EL (cell line): Measurements from ENCODE around the gene ATP8A2.
"Not testable (repeated sequence)": the region's sequence is repeated elsewhere in the genome, so short reads cannot be mapped to it uniquely, and the experiment has no call there.

Experiments used
- DNase-seq: peaks from one replicate; pipeline ENCODE4 v3.0.0-alpha.2; 2016

The ATP8A2 gene

GRCh38 chr13:25774056-25774455, 402.3 kb downstream of the ATP8A2 start:
- DNase-seq: not testable (repeated sequence)

DNA sequence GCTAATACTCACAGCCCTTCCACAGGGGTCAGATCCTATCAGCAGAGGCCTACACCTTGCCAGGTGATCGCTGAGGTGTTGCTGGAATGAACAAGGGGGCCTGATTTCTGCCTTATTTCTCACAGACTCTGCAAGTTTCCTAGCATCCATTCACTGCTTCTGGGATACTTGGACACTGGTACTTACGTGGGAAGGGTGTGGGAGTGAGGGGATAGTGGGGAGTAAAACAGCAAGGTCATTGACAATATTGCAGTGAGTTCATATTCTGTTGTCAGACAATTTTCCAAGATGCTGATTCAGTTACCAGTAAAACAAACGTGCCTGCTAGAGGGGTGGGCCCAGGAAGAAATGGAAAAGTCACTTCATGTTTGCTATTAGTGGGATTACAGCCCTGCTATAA, 403.5 kb downstream of the ATP8A2 start:
- DNase-seq: no peak

DNA sequence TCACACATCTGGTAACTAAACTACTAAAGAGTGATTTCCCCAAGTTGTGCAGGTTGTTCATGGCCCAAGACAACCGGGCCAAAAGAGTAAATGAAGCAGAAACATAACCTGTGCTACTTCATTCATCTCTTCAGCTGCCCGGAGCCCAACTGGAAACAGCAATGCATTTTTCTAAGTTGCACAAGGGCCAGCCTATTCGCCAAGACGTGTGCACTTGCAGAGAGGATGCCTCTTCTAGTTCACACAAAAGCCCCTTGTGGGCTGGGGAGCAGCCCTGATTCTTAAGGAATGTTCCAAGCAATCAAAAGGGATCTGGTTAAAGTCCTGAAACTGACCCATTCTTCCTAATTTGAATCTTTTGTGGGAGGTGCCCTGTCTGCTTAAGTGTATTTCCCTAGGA, 404.2 kb downstream of the ATP8A2 start:
- DNase-seq: no peak

DNA sequence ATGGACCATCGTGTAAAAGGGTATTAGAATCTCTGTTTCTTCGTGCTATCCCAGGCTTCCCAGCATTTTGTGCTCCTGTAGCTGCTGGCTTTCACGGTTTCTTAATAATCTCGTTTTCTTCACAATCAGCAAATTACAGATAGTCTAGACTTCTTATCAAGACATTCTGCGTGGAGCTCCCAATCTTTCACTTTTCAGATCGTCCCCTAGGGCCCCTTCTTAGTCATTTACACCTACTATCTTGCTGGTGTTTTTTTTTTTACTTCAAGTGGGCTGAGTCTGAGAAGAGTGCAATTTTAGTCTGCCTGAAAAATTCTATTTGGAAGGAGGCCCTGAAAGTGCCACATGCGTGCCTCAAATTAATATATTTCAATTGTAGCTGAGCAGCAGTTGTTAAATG, 404.9 kb downstream of the ATP8A2 start:
- no peak for DNase-seq

GRCh38 chr13:25777509-25777908, 405.7 kb downstream of the ATP8A2 start:
- no peak for DNase-seq

GRCh38 chr13:25778365-25778764, 406.6 kb downstream of the ATP8A2 start:
- no peak for DNase-seq

GRCh38 chr13:25778808-25779305, 407.1 kb downstream of the ATP8A2 start:
- DNase-seq: no peak

- no peak for DNase-seq
These were observed 411.3 kb downstream of the ATP8A2 start for GRCh38 chr13:25783076-25783475.

- no peak for DNase-seq
These were observed 411.8 kb downstream of the ATP8A2 start for GRCh38 chr13:25783601-25784024.

DNA sequence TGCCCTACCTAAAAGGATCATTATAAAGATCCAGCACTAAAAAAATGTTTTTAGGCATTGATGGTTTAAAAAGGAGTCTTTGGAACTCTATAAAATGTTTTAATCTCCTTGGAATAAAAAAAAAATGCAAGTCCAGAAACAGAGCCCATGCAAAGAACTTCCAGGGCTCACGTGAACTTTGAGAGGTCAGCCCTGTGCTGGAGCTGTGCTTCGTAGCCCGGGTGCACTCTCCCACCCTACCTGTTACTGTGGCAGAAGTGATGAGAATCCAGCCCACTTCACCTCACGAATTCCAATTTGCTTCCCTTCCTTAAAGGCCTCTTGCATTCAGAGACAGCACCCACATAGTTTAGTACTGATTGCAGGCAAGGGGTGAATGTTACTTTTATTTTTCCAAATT, 412.3 kb downstream of the ATP8A2 start:
- no peak for DNase-seq

DNA sequence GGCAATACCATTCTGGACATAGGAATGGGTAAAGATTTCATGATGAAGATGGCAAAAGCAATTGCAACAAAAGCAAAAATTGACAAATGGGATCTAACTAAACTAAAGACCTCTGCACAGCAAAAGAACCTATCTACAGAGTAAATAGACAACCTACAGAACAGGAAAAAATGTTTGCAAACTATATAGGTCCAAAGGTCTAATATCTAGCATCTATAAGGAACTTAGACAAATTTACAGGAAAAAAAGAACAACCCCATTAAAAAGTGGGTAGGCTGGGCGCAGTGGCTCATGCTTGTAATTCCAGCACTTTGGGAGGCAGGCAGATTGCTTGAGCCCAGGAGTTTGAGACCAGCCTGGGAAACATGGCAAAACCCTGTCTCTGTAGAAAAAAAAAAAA, 418.4 kb downstream of the ATP8A2 start:
- not testable (repeated sequence) for DNase-seq

GRCh38 chr13:25795277-25795676, 423.5 kb downstream of the ATP8A2 start:
- DNase-seq: no peak

GRCh38 chr13:25796474-25796873, 424.7 kb downstream of the ATP8A2 start:
- no peak for DNase-seq

- DNase-seq: no peak
These were observed 427.2 kb downstream of the ATP8A2 start for GRCh38 chr13:25798998-25799397.

DNA sequence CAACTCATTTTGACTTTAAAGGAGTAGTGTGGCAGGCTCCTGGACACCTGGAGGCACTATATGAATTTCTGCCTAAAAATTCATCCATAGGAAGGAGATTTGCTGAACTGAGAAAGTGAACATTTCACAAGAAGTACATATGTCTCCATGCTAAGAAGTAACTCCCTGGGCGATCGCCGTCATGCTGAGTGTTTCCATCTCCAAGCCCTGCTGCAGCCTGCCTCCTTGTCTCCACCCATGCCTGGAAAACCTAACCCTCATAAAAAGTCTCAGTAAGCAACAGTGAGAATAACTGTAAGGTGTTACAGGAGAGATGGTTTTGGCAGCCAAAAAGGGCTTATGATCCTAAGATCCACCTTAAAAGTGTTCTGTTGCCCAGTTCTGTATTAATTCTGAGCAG, 428.7 kb downstream of the ATP8A2 start:
- no peak for DNase-seq

DNA sequence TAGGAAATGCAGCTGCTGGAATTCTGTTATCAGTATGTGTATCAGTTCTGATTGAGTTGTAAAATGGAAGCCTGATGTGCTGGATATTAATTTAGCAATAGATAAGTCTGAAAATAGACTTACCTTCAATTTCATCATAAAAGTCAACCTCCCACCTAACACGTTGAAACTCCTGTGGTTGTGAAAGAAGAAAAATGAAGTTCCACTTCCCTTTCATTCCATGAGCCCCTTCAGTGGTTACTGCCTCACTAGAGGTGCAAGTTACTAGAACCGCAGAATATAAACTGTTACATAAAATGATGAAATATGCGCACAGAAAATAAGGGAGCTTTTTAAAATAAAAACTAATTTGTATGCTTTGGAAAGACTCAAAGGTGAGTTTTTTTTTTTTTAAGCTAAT, 430.8 kb downstream of the ATP8A2 start:
- DNase-seq: no peak

GRCh38 chr13:25803641-25804040, 431.9 kb downstream of the ATP8A2 start:
- DNase-seq: no peak

- DNase-seq: peak; percentile 15
These were observed 434.6 kb downstream of the ATP8A2 start for GRCh38 chr13:25806264-25806974.

- no peak for DNase-seq
These were observed 435.8 kb downstream of the ATP8A2 start for GRCh38 chr13:25807562-25807961.

- no peak for DNase-seq
These were observed 439.7 kb downstream of the ATP8A2 start for GRCh38 chr13:25811506-25811905.

DNA sequence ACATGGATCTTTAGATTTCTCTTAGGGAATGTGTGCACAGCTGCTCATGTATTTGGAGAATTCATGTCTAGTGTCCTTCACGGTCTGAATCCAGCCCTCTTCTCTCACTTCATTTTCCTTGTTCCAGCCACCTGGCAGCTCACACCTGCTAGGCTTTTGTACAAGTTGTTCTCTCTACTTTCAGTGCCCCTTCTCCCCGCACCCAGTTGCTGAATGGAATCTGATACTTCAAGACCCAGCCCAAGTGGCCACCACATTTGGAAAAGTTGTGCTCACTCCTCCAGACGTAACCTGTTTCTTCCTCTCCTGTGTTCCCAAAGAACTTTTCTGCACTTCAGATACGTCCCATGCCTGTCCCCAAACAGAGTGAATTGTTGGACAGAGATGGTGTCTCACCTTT, 444.5 kb downstream of the ATP8A2 start:
- DNase-seq: no peak

DNA sequence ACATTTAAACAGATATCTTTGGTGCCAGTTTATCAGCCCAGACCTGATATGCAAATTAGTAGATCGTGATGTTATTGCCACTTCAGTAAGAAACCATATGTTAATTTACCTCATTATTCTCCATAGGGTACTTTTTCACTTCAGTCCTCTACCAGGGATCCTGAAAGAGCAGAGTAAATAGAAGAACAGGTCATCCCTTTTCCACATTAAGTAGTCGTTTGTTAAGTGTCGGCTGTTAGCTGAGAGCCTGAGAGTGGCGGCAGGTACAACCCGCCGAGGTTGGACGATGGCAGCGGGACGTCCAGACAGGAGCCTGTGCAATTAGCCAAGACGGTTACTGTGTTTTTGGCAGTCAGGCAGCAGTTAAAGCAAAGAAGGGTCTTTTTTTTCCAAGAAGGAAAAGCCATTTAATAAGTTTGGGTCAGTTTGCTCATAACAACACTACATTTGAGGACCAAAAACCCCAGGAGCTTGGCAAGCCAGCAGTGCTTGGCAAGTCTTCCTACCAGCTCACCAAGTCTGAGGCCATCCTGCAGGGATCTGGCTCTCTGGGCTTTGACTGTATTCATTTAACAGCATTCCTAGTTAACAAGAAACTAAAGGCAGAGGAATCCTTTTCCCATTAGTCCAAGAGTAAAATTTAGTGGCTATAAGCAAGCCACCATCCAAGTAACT, 448.2 kb downstream of the ATP8A2 start:
- DNase-seq: no peak

GRCh38 chr13:25821776-25822175, 450.0 kb downstream of the ATP8A2 start:
- DNase-seq: no peak

GRCh38 chr13:25827221-25827620, 455.4 kb downstream of the ATP8A2 start:
- not testable (repeated sequence) for DNase-seq
